T-helper 17 cell (primary cell): Measurements from ENCODE around the gene PRADC1. TPM values are rescaled to one million over a fixed set of nuclear protein-coding genes. Genes with fewer than 3 reads are reported as not detected.

Experiments
- ATAC-seq: fragments of 150-1000 bp; cut with Tn5 transposase; 2 replicates; pipeline ENCODE4 v1.10.0; 2021; ENCODE audit warnings: mild to moderate bottlenecking, moderate library complexity
- DNase-seq, 3 donors: peaks; one replicate each; pipeline versions ENCODE4 v3.0.0 to v3.0.0-alpha.2; 2020 to 2021
- H3K9me3 ChIP-seq: one replicate; pipeline ENCODE4 v1.7.0; 2013; ENCODE audit warnings: low read length, mild to moderate bottlenecking; ENCODE audit not compliant: control insufficient read depth, poor library complexity, severe bottlenecking
- H3K27ac Mint-ChIP-seq: one replicate; pipeline ENCODE4 v1.8.0; 2022; ENCODE audit warnings: mild to moderate bottlenecking, moderate library complexity, mixed read lengths
- H3K27me3 Mint-ChIP-seq: one replicate; pipeline ENCODE4 v1.8.0; 2022; ENCODE audit warnings: mixed read lengths
- H3K36me3 Mint-ChIP-seq: one replicate; pipeline ENCODE4 v1.8.0; 2022; ENCODE audit warnings: low read depth, mixed read lengths
- H3K4me1 Mint-ChIP-seq: one replicate; pipeline ENCODE4 v1.8.0; 2022; ENCODE audit warnings: mild to moderate bottlenecking, mixed read lengths
- H3K4me3 Mint-ChIP-seq: one replicate; pipeline ENCODE4 v1.8.0; 2022; ENCODE audit warnings: mild to moderate bottlenecking, moderate library complexity, mixed read lengths
- total RNA-seq, 4 donors: library from RNA in 2 of 4; stranded (reverse) in 2 of 4; gene quantifications; one replicate each; pipeline ENCODE4 v1.2.3 and lab custom pipeline; 2022 to 2026

Gene PRADC1
- total RNA-seq, 2 donors from 2014 or later = 4.7 to 5.9 TPM

GRCh38 chr2:73238149-73238548 lies 5.1 kb upstream of the PRADC1 start:
- peak overlapping the region; percentile 59 for H3K27ac Mint-ChIP-seq

GRCh38 chr2:73237168-73237567 lies 4.1 kb upstream of the PRADC1 start:
- H3K4me3 Mint-ChIP-seq = peak overlapping the region; percentile 51
- ATAC-seq = no peak
- peaks cover 36% of the 10 kb centered on the region for H3K4me1 Mint-ChIP-seq
- peaks cover 5% of the 10 kb centered on the region for H3K36me3 Mint-ChIP-seq
- DNase-seq = no peak
- H3K27me3 Mint-ChIP-seq = no peaks in the 10 kb centered on the region
- H3K9me3 ChIP-seq = no peaks in the 10 kb centered on the region
- H3K27ac Mint-ChIP-seq = peak overlapping the region; percentile 95

More at GRCh38 chr2:73238149-73238548, 5.1 kb upstream of the PRADC1 start:
- H3K9me3 ChIP-seq = no peaks in the 10 kb centered on the region
- Mint-ChIP-seq H3K27me3 (no peaks in the 10 kb centered on the region), H3K4me1 (peaks cover 32% of the 10 kb centered on the region), H3K4me3 (no peak overlapping the region), H3K36me3 (peaks cover 5% of the 10 kb centered on the region)
- ATAC-seq (no peak), DNase-seq (no peak)

GRCh38 chr2:73235315-73236028 lies 2.4 kb upstream of the PRADC1 start:
- peak overlapping the region; percentile 95 for H3K27ac Mint-ChIP-seq
- no peaks in the 10 kb centered on the region for H3K27me3 Mint-ChIP-seq
- peaks cover 5% of the 10 kb centered on the region for H3K36me3 Mint-ChIP-seq
- H3K9me3 ChIP-seq = no peaks in the 10 kb centered on the region
- ATAC-seq (no peak), DNase-seq (no peak)
- H3K4me3 Mint-ChIP-seq = peak overlapping the region; percentile 97
- peaks cover 41% of the 10 kb centered on the region for H3K4me1 Mint-ChIP-seq

- H3K27me3 Mint-ChIP-seq = no peaks in the 10 kb centered on the region
- DNase-seq (peak; percentile 71 to 77 (median 77)), ATAC-seq (peak; percentile 76)
- H3K4me1 Mint-ChIP-seq = peaks cover 37% of the 10 kb centered on the region
- H3K4me3 Mint-ChIP-seq = peak within 1 kb of the TSS; percentile 97
- H3K9me3 ChIP-seq = no peaks in the 10 kb centered on the region
- H3K36me3 Mint-ChIP-seq = peaks cover 5% of the 10 kb centered on the region
- peak within 1 kb of the TSS; percentile 95 for H3K27ac Mint-ChIP-seq
These were observed 1.1 kb upstream of the PRADC1 start, which contains the start of gene CCT7 for GRCh38 chr2:73233932-73234832. Gene CCT7 (plus strand): TSS chr2:73234308. CDS start chr2:73234379, 71 bp downstream.

- H3K4me1 Mint-ChIP-seq = peaks cover 37% of the 10 kb centered on the region
- DNase-seq (peak in 1 of 3 donors; percentile 18), ATAC-seq (no peak)
- no peaks in the 10 kb centered on the region for H3K27me3 Mint-ChIP-seq
- peak overlapping the region; percentile 97 for H3K4me3 Mint-ChIP-seq
- H3K27ac Mint-ChIP-seq = peak overlapping the region; percentile 95
- H3K36me3 Mint-ChIP-seq = peaks cover 5% of the 10 kb centered on the region
- no peaks in the 10 kb centered on the region for H3K9me3 ChIP-seq
These were observed 461 bp downstream of the PRADC1 start for GRCh38 chr2:73232403-73233153.

GRCh38 chr2:73228631-73229030 lies 4.4 kb downstream of the PRADC1 start:
- no peaks in the 10 kb centered on the region for H3K36me3 Mint-ChIP-seq
- H3K27me3 Mint-ChIP-seq = no peaks in the 10 kb centered on the region
- ATAC-seq = no peak
- peaks cover 10% of the 10 kb centered on the region for H3K4me1 Mint-ChIP-seq
- H3K9me3 ChIP-seq = no peaks in the 10 kb centered on the region
- no peak for DNase-seq
- H3K27ac Mint-ChIP-seq = no peak overlapping the region
- no peak overlapping the region for H3K4me3 Mint-ChIP-seq

GRCh38 chr2:73227086-73227485 lies 6.0 kb downstream of the PRADC1 start:
- Mint-ChIP-seq H3K4me1 (peaks cover 4% of the 10 kb centered on the region), H3K36me3 (no peaks in the 10 kb centered on the region), H3K27me3 (no peaks in the 10 kb centered on the region), H3K27ac (no peak overlapping the region), H3K4me3 (no peak overlapping the region)
- ATAC-seq (no peak), DNase-seq (no peak)
- H3K9me3 ChIP-seq = no peaks in the 10 kb centered on the region

GRCh38 chr2:73225513-73226360 lies 7.3 kb downstream of the PRADC1 start:
- no peak overlapping the region for H3K4me3 Mint-ChIP-seq
- H3K27ac Mint-ChIP-seq = peak overlapping the region; percentile 8
- H3K4me1 Mint-ChIP-seq = peaks cover 3% of the 10 kb centered on the region
- ATAC-seq (no peak), DNase-seq (no peak)
- H3K27me3 Mint-ChIP-seq = no peaks in the 10 kb centered on the region
- no peaks in the 10 kb centered on the region for H3K9me3 ChIP-seq
- no peaks in the 10 kb centered on the region for H3K36me3 Mint-ChIP-seq

GRCh38 chr2:73223821-73224220 lies 9.2 kb downstream of the PRADC1 start:
- ATAC-seq (no peak), DNase-seq (no peak)
- no peaks in the 10 kb centered on the region for H3K9me3 ChIP-seq
- Mint-ChIP-seq H3K4me3 (no peak overlapping the region), H3K36me3 (no peaks in the 10 kb centered on the region), H3K27me3 (no peaks in the 10 kb centered on the region), H3K4me1 (no peaks in the 10 kb centered on the region), H3K27ac (peak overlapping the region; percentile 68)

- Mint-ChIP-seq H3K36me3 (no peaks in the 10 kb centered on the region), H3K4me1 (peaks cover 23% of the 10 kb centered on the region), H3K27ac (no peak overlapping the region), H3K27me3 (no peaks in the 10 kb centered on the region), H3K4me3 (no peak overlapping the region)
- ATAC-seq (no peak), DNase-seq (no peak)
- no peaks in the 10 kb centered on the region for H3K9me3 ChIP-seq
These were observed 14.7 kb downstream of the PRADC1 start for GRCh38 chr2:73218298-73218697.

GRCh38 chr2:73217826-73218225 lies 15.2 kb downstream of the PRADC1 start:
- H3K9me3 ChIP-seq = no peaks in the 10 kb centered on the region
- peaks cover 27% of the 10 kb centered on the region for H3K4me1 Mint-ChIP-seq
- H3K27ac Mint-ChIP-seq = no peak overlapping the region
- no peak overlapping the region for H3K4me3 Mint-ChIP-seq
- H3K36me3 Mint-ChIP-seq = no peaks in the 10 kb centered on the region
- H3K27me3 Mint-ChIP-seq = no peaks in the 10 kb centered on the region
- DNase-seq (no peak), ATAC-seq (no peak)

GRCh38 chr2:73217160-73217559 lies 15.9 kb downstream of the PRADC1 start:
- no peaks in the 10 kb centered on the region for H3K9me3 ChIP-seq
- H3K4me1 Mint-ChIP-seq = peaks cover 30% of the 10 kb centered on the region
- H3K27ac Mint-ChIP-seq = peak overlapping the region; percentile 16
- DNase-seq (no peak), ATAC-seq (no peak)
- no peaks in the 10 kb centered on the region for H3K27me3 Mint-ChIP-seq
- no peaks in the 10 kb centered on the region for H3K36me3 Mint-ChIP-seq
- no peak overlapping the region for H3K4me3 Mint-ChIP-seq
